ENCODE data around the gene CLTA. TPM values are rescaled to one million over a fixed set of nuclear protein-coding genes. Genes with fewer than 3 reads are reported as not detected.
A peak's percentile ranks its signal among the peaks of the same experiment; 100 is the strongest.

The CLTA gene
- polyA plus RNA-seq, 2 of the 4 experiments (the other 2 are of a cell fraction), result 291 to 312 TPM

DNA sequence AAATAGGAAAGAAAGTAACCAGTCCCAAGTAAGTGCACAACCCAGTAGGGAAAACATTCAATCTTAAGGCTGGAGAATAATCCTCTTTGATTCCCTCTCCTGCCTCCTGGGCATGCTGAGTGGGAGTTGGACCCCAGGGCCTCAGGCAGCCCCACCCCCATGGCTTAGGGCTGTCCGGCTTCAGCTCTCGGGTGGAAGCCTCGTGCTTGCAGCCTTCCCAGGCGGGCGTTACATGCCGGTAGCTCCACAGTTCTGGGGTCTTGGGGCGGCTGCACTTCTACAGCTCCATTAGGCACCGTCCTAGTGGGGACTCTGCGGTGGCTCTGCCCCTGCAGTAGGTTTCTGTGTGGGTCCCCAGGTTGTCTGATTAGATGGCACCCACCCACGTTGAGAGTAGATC is 44.1 kb upstream of the CLTA start:
- Histone ChIP-seq H3K9me3 (peaks cover 12% of the 10 kb centered on the region; the same call in 2 of the 3 replicates), H3K4me1 (peaks cover 26% of the 10 kb centered on the region), H3K4me3 (no peak overlapping the region), H3K27ac (no peak overlapping the region), H3K4me2 (no peak overlapping the region)
- ChIA-PET CTCF (interaction anchor here (0.9 to 3.7 kb wide), 3 partner anchors 10 to 43 kb away, joined by 3 to 36 read pairs (median 3); partner anchors contain the start of gene GLIPR2), POLR2A (no interaction called here)
- WGBS (ENCODE audit: missing lambda C conversion rate), result 86% methylated on average over 10 of the region's 10 CpGs
- FAIRE-seq (no peak), DNase-seq (ENCODE audit: low read depth in 1 of 2, low spot score in 1 of 2) (no peak), ATAC-seq (no peak)
- TF ChIP-seq CBX8 (IDR thresholded peaks at IDR 0.05) (no peak), EHF (CRISPR knock-in tag; IDR thresholded peaks at IDR 0.05) (no peak), MYC (IDR thresholded peaks at IDR 0.05; ENCODE audit: borderline replicate concordance, low read length) (no peak), ZFP36 (IDR thresholded peaks at IDR 0.05; ENCODE audit: borderline replicate concordance, partially characterized antibody) (no peak), NR3C1 (IDR thresholded peaks at IDR 0.05) (no peak), EHMT2 (IDR thresholded peaks at IDR 0.05; ENCODE audit: low read depth) (no peak), HOXB5 (CRISPR knock-in tag; IDR thresholded peaks at IDR 0.05) (no peak), JUN (IDR thresholded peaks at IDR 0.05) (no peak)
- TF ChIP-seq, protein P1, sequence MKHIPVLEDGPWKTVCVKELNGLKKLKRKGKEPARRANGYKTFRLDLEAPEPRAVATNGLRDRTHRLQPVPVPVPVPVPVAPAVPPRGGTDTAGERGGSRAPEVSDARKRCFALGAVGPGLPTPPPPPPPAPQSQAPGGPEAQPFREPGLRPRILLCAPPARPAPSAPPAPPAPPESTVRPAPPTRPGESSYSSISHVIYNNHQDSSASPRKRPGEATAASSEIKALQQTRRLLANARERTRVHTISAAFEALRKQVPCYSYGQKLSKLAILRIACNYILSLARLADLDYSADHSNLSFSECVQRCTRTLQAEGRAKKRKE (CRISPR knock-in tag; IDR thresholded peaks at IDR 0.05; ENCODE audit: low read depth), result no peak
- TF ChIP-seq, protein P2, sequence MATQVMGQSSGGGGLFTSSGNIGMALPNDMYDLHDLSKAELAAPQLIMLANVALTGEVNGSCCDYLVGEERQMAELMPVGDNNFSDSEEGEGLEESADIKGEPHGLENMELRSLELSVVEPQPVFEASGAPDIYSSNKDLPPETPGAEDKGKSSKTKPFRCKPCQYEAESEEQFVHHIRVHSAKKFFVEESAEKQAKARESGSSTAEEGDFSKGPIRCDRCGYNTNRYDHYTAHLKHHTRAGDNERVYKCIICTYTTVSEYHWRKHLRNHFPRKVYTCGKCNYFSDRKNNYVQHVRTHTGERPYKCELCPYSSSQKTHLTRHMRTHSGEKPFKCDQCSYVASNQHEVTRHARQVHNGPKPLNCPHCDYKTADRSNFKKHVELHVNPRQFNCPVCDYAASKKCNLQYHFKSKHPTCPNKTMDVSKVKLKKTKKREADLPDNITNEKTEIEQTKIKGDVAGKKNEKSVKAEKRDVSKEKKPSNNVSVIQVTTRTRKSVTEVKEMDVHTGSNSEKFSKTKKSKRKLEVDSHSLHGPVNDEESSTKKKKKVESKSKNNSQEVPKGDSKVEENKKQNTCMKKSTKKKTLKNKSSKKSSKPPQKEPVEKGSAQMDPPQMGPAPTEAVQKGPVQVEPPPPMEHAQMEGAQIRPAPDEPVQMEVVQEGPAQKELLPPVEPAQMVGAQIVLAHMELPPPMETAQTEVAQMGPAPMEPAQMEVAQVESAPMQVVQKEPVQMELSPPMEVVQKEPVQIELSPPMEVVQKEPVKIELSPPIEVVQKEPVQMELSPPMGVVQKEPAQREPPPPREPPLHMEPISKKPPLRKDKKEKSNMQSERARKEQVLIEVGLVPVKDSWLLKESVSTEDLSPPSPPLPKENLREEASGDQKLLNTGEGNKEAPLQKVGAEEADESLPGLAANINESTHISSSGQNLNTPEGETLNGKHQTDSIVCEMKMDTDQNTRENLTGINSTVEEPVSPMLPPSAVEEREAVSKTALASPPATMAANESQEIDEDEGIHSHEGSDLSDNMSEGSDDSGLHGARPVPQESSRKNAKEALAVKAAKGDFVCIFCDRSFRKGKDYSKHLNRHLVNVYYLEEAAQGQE (IDR thresholded peaks at IDR 0.05), result no peak

DNA sequence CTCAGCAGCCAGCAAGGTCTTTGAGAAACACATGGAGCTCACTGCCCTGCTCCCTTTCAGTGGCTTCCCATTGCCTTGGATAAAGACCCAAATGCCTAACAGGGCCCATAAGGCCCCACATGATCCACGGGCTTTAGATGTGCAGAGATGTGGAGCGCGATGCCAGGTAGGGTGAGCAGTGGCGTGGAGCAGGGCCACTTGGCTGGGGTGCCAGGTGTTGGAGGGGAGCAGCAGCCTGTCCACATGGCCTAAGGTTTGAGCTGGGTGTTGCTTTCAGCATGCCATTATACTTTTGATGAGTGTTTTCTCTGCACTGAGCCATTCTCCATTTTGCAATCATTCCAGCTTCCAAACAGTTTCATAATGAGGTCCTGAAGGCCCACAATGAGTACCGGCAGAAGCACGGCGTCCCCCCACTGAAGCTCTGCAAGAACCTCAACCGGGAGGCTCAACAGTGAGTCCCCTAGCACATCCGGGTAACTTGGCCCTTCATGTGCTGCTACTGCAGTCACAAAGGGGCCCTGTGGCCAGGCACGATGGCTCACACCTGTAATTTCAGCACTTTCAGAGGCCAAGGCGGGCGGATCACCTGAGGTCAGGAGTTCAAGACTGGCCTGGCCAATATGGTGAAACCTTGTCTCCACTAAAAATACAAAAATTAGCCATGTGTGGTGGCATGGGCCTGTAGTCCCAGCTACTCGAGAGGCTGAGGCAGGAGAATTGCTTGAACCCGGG is 43.1 kb upstream of the CLTA start:
- WGBS (ENCODE audit: missing lambda C conversion rate), result 84% methylated on average over 14 of the region's 14 CpGs
- TF ChIP-seq JUN (IDR thresholded peaks at IDR 0.05) (no peak), CBX2 (IDR thresholded peaks at IDR 0.05; ENCODE audit: borderline replicate concordance, low read depth) (no peak), FOSB (CRISPR knock-in tag; IDR thresholded peaks at IDR 0.05) (no peak), NFE2L2 (conservative IDR thresholded peaks at IDR 0.05; ENCODE audit: low read length) (no peak), PHF8 (IDR thresholded peaks at IDR 0.05; ENCODE audit: borderline replicate concordance, low read depth) (no peak), NR3C1 (IDR thresholded peaks at IDR 0.05) (no peak), HDAC2 (IDR thresholded peaks at IDR 0.05) (no peak), FOXS1 (CRISPR knock-in tag; IDR thresholded peaks at IDR 0.05) (no peak), MAFK (IDR thresholded peaks at IDR 0.05; ENCODE audit: partially characterized antibody) (no peak), HOXA7 (CRISPR knock-in tag; IDR thresholded peaks at IDR 0.05) (no peak), MYC (IDR thresholded peaks at IDR 0.05; ENCODE audit: borderline replicate concordance, low read length) (no peak), HOXB13 (CRISPR knock-in tag; IDR thresholded peaks at IDR 0.05; ENCODE audit: low read depth) (no peak), RFX5 (IDR thresholded peaks at IDR 0.05) (no peak), POLR2A (IDR thresholded peaks at IDR 0.05; ENCODE audit: low read length) (no peak), HEYL (CRISPR knock-in tag; IDR thresholded peaks at IDR 0.05) (no peak)
- TF ChIP-seq, protein P3, sequence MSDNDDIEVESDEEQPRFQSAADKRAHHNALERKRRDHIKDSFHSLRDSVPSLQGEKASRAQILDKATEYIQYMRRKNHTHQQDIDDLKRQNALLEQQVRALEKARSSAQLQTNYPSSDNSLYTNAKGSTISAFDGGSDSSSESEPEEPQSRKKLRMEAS (IDR thresholded peaks at IDR 0.05), result no peak
- TF ChIP-seq, protein P4, sequence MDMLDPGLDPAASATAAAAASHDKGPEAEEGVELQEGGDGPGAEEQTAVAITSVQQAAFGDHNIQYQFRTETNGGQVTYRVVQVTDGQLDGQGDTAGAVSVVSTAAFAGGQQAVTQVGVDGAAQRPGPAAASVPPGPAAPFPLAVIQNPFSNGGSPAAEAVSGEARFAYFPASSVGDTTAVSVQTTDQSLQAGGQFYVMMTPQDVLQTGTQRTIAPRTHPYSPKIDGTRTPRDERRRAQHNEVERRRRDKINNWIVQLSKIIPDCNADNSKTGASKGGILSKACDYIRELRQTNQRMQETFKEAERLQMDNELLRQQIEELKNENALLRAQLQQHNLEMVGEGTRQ (IDR thresholded peaks at IDR 0.05), result no peak
- FAIRE-seq (no peak), ATAC-seq (no peak), DNase-seq (ENCODE audit: low read depth in 1 of 2, low spot score in 1 of 2) (no peak)
- Histone ChIP-seq H3K4me3 (no peak overlapping the region), H3K9me3 (peaks cover 12% of the 10 kb centered on the region; the same call in 2 of the 3 replicates), H3K27ac (peak overlapping the region in 1 of 2 experiments; percentile 82; a peak in 3 of 6 replicates), H3K4me1 (peaks cover 26% of the 10 kb centered on the region), H3K4me2 (no peak overlapping the region)
- ChIA-PET POLR2A (interaction anchor here (1.7 kb wide), 1 partner anchor 11 kb away, joined by 10 read pairs; the partner anchor contains the start of gene GLIPR2), CTCF (interaction anchor here (0.6 to 3.7 kb wide), 5 partner anchors 9 to 45 kb away, joined by 3 to 36 read pairs (median 12); no protein-coding TSS in a partner anchor)

All from A549 (cell line).